AG10803 (cell line): Measurements from ENCODE around the gene COPB1.

Source experiments
- DNase-seq: peaks from one replicate; pipeline ENCODE4 v3.0.0; 2010; ENCODE audit warnings: low read depth
- H3K4me3 ChIP-seq: 2 replicates; pipeline ENCODE4 v1.5.1; 2011; ENCODE audit warnings: mild to moderate bottlenecking, low read length, control low read depth
- TF ChIP-seq, protein P1 (sequence below): conservative IDR thresholded peaks from 2 replicates; pipeline ENCODE4 v1.5.1; 2011; ENCODE audit warnings: mild to moderate bottlenecking, low read length, control low read depth, inconsistent platforms

COPB1 gene

DNA sequence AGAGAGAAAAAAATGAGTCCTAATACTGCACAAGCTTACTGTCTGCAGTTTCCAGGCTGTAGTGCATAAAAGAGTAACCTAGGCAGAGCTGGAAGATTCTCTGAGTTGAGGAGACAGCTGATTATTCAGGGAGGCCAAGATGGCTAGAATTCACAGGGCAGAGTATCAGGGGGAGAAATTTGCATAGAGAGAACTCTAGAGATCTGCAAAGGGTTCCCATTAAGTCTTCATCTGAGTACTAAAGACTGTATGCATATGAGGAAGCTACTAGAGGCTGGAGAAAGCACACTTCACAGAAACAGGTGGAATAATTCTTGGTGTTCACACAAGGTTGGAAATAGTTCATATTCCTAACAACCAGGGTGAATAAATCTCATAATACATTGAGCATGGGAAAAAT is 74.0 kb downstream of the COPB1 start:
- TF ChIP-seq, protein P1, sequence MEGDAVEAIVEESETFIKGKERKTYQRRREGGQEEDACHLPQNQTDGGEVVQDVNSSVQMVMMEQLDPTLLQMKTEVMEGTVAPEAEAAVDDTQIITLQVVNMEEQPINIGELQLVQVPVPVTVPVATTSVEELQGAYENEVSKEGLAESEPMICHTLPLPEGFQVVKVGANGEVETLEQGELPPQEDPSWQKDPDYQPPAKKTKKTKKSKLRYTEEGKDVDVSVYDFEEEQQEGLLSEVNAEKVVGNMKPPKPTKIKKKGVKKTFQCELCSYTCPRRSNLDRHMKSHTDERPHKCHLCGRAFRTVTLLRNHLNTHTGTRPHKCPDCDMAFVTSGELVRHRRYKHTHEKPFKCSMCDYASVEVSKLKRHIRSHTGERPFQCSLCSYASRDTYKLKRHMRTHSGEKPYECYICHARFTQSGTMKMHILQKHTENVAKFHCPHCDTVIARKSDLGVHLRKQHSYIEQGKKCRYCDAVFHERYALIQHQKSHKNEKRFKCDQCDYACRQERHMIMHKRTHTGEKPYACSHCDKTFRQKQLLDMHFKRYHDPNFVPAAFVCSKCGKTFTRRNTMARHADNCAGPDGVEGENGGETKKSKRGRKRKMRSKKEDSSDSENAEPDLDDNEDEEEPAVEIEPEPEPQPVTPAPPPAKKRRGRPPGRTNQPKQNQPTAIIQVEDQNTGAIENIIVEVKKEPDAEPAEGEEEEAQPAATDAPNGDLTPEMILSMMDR, result no peak
- DNase-seq, result peak; percentile 41
- no peak overlapping the region for H3K4me3 ChIP-seq

DNA sequence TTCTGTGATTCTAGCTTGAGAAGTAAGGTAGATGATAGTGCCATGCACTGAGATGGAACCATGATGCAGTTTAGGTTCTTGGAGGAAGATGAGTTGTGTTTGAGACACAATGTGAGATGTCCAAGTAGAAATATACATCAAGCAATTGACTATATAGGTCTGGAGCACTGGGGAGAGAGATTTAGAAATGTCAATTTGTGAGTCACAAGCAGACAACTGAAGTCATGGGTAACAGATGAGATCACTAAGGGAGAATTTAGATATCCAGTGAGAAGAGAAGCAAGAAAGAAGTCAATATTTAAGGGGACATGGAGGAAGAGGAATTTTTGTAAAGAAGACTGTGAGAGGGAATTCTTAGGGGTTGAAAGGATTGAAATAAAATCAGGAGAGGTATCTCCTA is 75.5 kb downstream of the COPB1 start:
- TF ChIP-seq, protein P1, result no peak
- peak; percentile 59 for DNase-seq
- H3K4me3 ChIP-seq, result no peak overlapping the region

DNA sequence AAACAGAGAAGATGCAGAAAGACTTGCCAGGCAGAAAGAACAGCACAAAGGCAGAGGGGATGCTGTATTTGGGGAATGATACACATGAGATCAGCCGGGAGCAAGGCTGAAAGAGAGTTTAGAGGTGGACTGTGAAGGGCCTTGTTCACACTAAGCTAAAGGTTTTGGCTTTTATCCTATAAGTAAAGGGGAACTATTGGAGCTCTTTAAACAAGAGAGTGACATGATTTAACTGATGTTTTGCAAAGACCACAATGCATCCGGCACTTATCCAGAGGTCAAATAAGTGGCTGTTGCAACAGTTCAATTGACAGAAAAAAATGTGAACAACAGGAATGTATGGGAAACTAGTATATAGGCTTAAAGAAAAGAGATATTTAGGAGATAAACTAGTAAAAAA is 76.0 kb downstream of the COPB1 start:
- H3K4me3 ChIP-seq, result no peak overlapping the region
- TF ChIP-seq, protein P1, result no peak
- peak; percentile 79 for DNase-seq

DNA sequence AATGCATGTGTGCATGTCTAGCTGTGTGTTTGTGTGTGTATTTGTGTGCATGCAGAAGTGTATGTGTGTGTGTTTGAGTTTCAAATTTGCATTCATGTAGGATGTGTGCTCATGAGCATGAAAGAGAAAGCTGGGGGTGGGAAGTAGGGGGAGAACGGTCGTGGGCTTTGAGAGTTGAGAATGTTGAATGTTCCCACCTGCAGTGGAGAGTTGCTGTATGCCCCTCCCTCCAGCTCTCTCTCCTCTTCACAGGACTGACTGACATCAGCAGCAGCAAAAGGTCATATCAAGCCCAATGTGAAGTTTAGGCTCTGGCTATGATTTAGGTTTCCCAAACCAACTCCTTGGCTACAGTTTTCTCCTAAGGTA is 76.8 kb downstream of the COPB1 start:
- DNase-seq, result no peak
- TF ChIP-seq, protein P1, result no peak
- H3K4me3 ChIP-seq, result no peak overlapping the region

DNA sequence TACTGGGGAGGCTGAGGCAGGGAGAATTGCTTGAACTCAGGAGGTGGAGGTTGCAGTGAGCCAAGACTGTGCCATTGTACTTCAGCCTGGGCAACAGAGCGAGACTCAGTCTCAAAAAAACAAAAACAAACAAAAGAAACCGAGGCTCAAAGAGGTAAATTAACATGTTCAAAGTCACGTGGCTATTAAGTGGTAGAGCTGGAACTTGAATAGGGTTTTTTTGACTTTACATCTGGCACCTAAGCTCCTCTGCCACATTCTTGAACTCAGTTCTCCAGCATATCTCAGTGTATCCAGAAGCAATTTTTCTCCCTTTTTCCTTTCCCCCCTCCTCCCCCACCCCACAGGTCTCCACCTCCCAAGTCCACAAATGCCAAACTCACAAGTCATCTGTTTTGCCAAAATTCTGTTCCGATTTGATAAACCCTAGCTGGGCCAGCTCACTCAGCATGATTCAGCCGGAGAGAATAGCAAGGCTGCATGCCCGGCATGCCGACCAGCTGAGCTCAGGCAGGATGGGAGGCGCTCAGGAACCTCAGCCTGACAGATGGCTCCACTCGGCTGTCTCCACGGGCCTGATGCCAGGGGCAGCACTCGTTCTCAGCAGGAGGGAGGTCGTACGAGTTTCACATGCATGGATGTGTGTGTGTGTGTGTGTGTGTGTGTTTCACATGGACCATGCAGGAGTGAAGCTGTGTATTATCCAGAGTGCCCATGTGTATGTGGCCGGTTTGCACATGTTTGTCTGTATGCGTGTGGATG is 77.4 kb downstream of the COPB1 start:
- DNase-seq, result peak; percentile 100

DNA sequence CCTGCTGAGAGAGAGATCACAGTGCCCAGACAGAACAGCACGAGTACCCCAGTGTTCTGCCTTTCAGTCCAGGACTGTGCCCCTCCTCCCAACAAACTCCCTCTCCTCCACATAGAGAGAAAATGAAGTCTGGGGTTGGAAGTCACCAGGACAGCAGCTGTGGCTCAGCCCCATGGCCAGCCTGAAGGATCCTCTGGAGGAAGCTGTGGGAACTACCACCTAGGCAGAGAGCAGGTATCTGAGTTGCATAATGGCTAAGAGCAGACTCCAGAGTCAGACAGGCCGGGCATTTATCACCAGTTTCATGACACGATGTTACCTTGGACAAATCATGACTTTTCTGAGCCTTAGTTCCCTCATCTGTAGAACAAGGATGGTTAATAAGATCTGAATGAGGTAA is 79.4 kb downstream of the COPB1 start:
- TF ChIP-seq, protein P1, result no peak
- H3K4me3 ChIP-seq, result no peak overlapping the region
- no peak for DNase-seq

More for the DNA sequence above, 77.4 kb downstream of the COPB1 start:
- TF ChIP-seq, protein P1, result no peak
- no peak overlapping the region for H3K4me3 ChIP-seq

DNA sequence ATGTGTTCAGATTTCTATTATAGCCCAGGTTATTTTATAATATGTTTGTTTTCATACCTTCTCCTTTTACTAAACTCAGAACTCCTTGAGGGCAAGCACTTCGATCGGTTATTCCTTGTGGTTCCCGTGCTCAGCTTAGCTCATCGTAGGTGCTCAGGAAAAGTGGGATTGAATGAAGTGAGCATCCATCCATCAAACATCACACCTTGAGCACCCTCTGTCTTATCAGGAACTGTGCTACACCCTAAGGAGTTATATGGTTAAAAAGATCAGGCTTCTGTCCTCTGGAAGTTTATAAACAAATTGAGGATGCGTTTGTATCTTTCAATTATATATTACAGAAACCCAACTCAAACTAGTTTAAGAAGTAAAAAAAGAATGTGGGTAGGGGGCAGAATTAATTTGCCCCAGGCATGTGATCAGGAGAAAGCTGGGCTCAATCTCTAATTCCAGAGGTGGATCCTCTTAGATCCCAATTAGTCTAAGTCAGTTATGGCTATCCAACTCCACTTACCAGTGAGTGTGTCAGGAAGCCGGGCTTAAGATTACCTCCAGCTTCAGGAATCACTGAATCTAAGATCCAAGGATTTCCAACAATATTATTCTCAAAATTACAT is 80.7 kb downstream of the COPB1 start:
- no peak for DNase-seq
- no peak overlapping the region for H3K4me3 ChIP-seq
- TF ChIP-seq, protein P1, result peak; percentile 32
